Measurements from ENCODE around the gene AHDC1. TPM values are rescaled to one million over a fixed set of nuclear protein-coding genes. Genes with fewer than 3 reads are reported as not detected.

AHDC1 gene
- polyA plus RNA-seq, 1 donor (not counting 4 experiments of a cell fraction or from before 2014, with no cell fraction given) = 4.2 TPM

DNA sequence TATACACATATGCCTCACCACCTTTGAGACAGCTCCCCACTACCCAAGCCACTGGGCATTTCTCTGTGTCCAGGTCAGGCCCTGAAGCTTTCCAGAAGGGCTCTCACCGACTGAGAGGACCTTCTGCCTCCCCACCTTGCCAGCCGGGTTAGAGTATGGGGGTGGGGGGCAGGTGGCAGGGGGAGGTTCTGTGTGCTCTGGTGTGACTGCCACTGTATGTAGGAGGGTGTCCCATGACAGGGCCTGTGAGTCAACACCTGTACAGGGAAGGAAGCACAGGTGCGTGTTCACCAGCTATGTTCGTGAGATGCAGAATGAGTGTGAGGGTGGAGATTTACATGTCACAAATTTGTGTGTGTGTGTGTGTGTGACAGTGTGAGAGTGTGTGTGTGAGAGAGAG lies 7.0 kb downstream of the AHDC1 start:
- H2AFZ ChIP-seq (ENCODE audit: control insufficient read depth, low read length) = no peak overlapping the region
- H3K27me3 ChIP-seq (ENCODE audit: control insufficient read depth, extremely low read depth, insufficient read depth, low read length) = no peaks in the 10 kb centered on the region
- peaks cover 47% of the 10 kb centered on the region for H4K20me1 ChIP-seq (ENCODE audit: control insufficient read depth, extremely low read depth, insufficient read depth, low read length)
- peaks cover 51% of the 10 kb centered on the region for H3K4me1 ChIP-seq (ENCODE audit: control insufficient read depth, extremely low read depth, insufficient read depth, low read length)
- DNase-seq (ENCODE audit: low read depth, low spot score) (no peak), FAIRE-seq (no peak)
- TF ChIP-seq, protein P1, sequence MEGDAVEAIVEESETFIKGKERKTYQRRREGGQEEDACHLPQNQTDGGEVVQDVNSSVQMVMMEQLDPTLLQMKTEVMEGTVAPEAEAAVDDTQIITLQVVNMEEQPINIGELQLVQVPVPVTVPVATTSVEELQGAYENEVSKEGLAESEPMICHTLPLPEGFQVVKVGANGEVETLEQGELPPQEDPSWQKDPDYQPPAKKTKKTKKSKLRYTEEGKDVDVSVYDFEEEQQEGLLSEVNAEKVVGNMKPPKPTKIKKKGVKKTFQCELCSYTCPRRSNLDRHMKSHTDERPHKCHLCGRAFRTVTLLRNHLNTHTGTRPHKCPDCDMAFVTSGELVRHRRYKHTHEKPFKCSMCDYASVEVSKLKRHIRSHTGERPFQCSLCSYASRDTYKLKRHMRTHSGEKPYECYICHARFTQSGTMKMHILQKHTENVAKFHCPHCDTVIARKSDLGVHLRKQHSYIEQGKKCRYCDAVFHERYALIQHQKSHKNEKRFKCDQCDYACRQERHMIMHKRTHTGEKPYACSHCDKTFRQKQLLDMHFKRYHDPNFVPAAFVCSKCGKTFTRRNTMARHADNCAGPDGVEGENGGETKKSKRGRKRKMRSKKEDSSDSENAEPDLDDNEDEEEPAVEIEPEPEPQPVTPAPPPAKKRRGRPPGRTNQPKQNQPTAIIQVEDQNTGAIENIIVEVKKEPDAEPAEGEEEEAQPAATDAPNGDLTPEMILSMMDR (optimal IDR thresholded peaks at IDR 0.05 in 1 of 3, IDR thresholded peaks at IDR 0.05 in 1 of 3, conservative IDR thresholded peaks at IDR 0.05 in 1 of 3; ENCODE audit: extremely low read depth in 1 of 3, insufficient read depth in 2 of 3, low read length in 3 of 3) = no peak
- no peak for TF ChIP-seq EZH2 (IDR thresholded peaks at IDR 0.05; ENCODE audit: low read length)
- H3K36me3 ChIP-seq (ENCODE audit: control insufficient read depth in 2 of 2, extremely low read depth in 1 of 2, insufficient read depth in 2 of 2, low read length in 2 of 2) = peaks cover 2 to 3% of the 10 kb centered on the region in 2 experiments
- no peak overlapping the region for H3K27ac ChIP-seq (ENCODE audit: control insufficient read depth, insufficient read depth, low read length)
- no peak overlapping the region for H3K4me2 ChIP-seq (ENCODE audit: control insufficient read depth, extremely low read depth, insufficient read depth, low read depth, low read length)
- H3K9me1 ChIP-seq (ENCODE audit: control insufficient read depth, extremely low read depth, insufficient read depth, low read length) = peaks cover 8% of the 10 kb centered on the region
- dilution Hi-C loops (cut with MboI; ENCODE audit: extremely low pct_ligation_motif_present, low sequenced_read_pairs) = loop anchor here (25.0 kb wide), 1 partner anchor 185 kb away; no protein-coding TSS in a partner anchor
- no peak overlapping the region for H3K4me3 ChIP-seq (ENCODE audit: control insufficient read depth in 2 of 3, extremely low read depth in 1 of 3, insufficient read depth in 2 of 3, low read depth in 1 of 3, low read length in 3 of 3)
- no peaks in the 10 kb centered on the region for H3K9me3 ChIP-seq (ENCODE audit: control insufficient read depth, low read depth, low read length)
- H3K79me2 ChIP-seq (ENCODE audit: control insufficient read depth, insufficient read depth, low read length) = peaks cover 93% of the 10 kb centered on the region
- H3K9ac ChIP-seq (ENCODE audit: control insufficient read depth, extremely low read depth, insufficient read depth, low read length) = no peak overlapping the region

DNA sequence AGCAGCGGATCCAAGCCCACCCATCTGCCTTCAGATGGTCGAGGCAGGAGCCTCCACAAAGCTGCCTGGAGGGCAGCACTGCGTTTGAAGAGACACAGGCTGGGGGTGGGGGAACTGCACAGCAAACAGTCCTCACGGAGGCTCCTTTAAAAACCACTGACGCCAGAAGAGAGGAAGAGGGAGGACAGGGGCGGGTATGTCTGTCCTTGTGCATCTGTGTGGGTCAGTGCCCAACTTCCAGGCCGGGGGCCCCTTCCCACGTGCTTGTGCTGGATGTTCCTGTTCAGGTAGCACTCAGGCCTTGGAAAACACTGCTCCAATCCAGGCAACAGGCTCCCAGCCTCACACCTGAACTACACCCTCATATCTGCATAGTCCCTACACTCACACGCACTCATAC lies 7.7 kb downstream of the AHDC1 start:
- no peak overlapping the region for H2AFZ ChIP-seq (ENCODE audit: control insufficient read depth, low read length)
- peaks cover 43% of the 10 kb centered on the region for H4K20me1 ChIP-seq (ENCODE audit: control insufficient read depth, extremely low read depth, insufficient read depth, low read length)
- peaks cover 52% of the 10 kb centered on the region for H3K4me1 ChIP-seq (ENCODE audit: control insufficient read depth, extremely low read depth, insufficient read depth, low read length)
- H3K9me3 ChIP-seq (ENCODE audit: control insufficient read depth, low read depth, low read length) = no peaks in the 10 kb centered on the region
- dilution Hi-C loops (cut with MboI; ENCODE audit: extremely low pct_ligation_motif_present, low sequenced_read_pairs) = loop anchor here (25.0 kb wide), 1 partner anchor 184 kb away; no protein-coding TSS in a partner anchor
- FAIRE-seq (no peak), DNase-seq (ENCODE audit: low read depth, low spot score) (no peak)
- H3K27ac ChIP-seq (ENCODE audit: control insufficient read depth, insufficient read depth, low read length) = no peak overlapping the region
- TF ChIP-seq EZH2 (IDR thresholded peaks at IDR 0.05; ENCODE audit: low read length) = no peak
- TF ChIP-seq, protein P1 (optimal IDR thresholded peaks at IDR 0.05 in 1 of 3, IDR thresholded peaks at IDR 0.05 in 1 of 3, conservative IDR thresholded peaks at IDR 0.05 in 1 of 3; ENCODE audit: extremely low read depth in 1 of 3, insufficient read depth in 2 of 3, low read length in 3 of 3) = no peak
- H3K79me2 ChIP-seq (ENCODE audit: control insufficient read depth, insufficient read depth, low read length) = peaks cover 93% of the 10 kb centered on the region
- H3K36me3 ChIP-seq (ENCODE audit: control insufficient read depth in 2 of 2, extremely low read depth in 1 of 2, insufficient read depth in 2 of 2, low read length in 2 of 2) = peaks cover 2 to 3% of the 10 kb centered on the region in 2 experiments
- H3K9me1 ChIP-seq (ENCODE audit: control insufficient read depth, extremely low read depth, insufficient read depth, low read length) = peaks cover 10% of the 10 kb centered on the region
- no peak overlapping the region for H3K4me2 ChIP-seq (ENCODE audit: control insufficient read depth, extremely low read depth, insufficient read depth, low read depth, low read length)
- H3K27me3 ChIP-seq (ENCODE audit: control insufficient read depth, extremely low read depth, insufficient read depth, low read length) = no peaks in the 10 kb centered on the region
- no peak overlapping the region for H3K4me3 ChIP-seq (ENCODE audit: control insufficient read depth in 2 of 3, extremely low read depth in 1 of 3, insufficient read depth in 2 of 3, low read depth in 1 of 3, low read length in 3 of 3)
- no peak overlapping the region for H3K9ac ChIP-seq (ENCODE audit: control insufficient read depth, extremely low read depth, insufficient read depth, low read length)
